Dermis blood vessel endothelial cell (primary cell): Measurements from ENCODE around the gene PLPP3. TPM values are rescaled to one million over a fixed set of nuclear protein-coding genes. Genes with fewer than 3 reads are reported as not detected.

Source experiments
- DNase-seq: peaks from one replicate; pipeline ENCODE4 v3.0.0; 2010
- total RNA-seq: library from RNA; depleted of rRNA; stranded (reverse); fragments of >200 nt; gene quantifications from 2 replicates; pipeline ENCODE4 v1.2.3, GENCODE V29; 2014

Gene PLPP3
- total RNA-seq, 1 donor from 2014 or later, result 49.2 TPM

GRCh38 chr1:56545711-56546110 lies 33.7 kb downstream of the PLPP3 start:
- no peak for DNase-seq

GRCh38 chr1:56543783-56544612 lies 35.4 kb downstream of the PLPP3 start:
- no peak for DNase-seq

DNA sequence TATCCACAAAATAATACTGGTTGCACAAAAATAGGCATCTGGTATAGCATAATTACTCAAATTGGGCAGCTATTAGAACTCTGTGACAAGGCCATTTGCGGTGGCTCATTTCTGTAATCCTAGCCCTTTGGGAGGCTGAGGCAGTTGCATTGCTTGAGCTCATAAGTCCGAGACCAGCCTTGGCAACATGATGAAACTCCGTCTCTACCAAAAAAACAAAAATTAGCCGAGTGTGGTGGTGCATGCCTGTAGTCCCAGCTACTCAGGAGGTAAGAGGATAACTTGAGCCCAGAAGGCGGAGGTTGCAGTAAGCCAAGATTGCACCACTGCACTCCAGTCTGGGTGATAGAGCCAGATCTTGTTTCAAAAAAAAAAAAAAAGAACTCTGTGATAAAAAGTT lies 36.7 kb downstream of the PLPP3 start:
- no peak for DNase-seq

- DNase-seq, result no peak
Measured at GRCh38 chr1:56541408-56541807, 38.0 kb downstream of the PLPP3 start.

DNA sequence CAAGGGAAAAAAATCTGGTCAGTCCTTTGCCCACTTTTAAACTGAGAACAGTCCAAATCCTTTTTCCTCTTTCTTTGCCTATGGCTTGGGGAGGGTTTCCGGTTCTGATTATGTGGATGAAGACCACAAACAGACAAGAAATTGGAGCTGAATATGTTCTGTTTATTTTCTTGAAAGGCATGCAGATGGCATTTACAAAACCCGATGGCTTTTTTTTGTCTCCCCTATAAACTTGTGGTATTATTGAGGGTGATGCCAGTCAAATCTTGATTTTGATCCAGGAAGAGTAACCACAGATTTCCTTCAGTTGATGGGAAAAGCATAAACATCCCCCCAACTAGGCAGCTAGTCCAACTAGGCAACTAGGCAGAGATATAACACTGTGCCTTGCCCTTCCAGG lies 38.9 kb downstream of the PLPP3 start:
- DNase-seq, result no peak

GRCh38 chr1:56539520-56539931 lies 39.8 kb downstream of the PLPP3 start:
- DNase-seq, result no peak

- DNase-seq, result no peak
Measured at GRCh38 chr1:56538532-56538931, 40.8 kb downstream of the PLPP3 start.

DNA sequence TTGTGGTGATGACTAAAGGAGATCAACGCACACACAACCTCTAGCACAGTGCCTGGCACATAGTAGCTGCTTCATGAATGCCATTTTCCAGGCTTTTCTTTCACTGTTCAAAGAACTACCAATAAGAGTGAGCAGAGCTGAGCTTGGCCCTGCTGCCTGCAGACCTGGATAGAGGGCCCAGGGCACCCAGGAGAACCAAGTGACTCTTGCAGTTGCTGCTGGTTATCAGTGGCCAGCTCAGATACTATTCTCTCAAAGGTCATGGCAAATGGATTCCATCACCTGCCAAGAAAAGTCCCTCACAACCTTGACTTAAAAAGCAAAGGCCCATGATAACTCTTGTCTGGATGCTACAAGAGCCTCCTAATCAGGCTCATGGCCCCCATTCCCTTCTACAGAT lies 41.7 kb downstream of the PLPP3 start:
- no peak for DNase-seq

- no peak for DNase-seq
Measured at GRCh38 chr1:56535939-56536338, 43.4 kb downstream of the PLPP3 start.

GRCh38 chr1:56535362-56535761 lies 44.0 kb downstream of the PLPP3 start:
- DNase-seq, result peak; percentile 28

GRCh38 chr1:56534130-56534651 lies 45.2 kb downstream of the PLPP3 start:
- no peak for DNase-seq

DNA sequence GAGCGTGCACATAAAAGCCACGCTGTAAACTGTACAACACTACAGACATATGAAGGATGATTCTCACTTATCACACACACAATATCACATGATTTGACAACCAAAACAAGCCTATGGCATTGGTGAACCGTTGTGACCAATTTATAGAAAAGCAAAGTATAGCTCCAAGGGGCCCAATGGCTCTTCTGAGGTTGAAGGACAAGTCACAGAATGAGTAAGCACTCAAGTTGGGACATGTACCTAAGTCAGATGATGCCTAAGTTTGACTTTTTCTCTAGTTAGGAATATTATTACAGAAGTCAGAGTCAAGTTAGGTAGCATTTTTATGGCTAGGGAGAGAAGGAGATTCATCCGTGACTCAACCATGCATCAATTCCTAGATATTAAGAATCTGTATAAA lies 45.7 kb downstream of the PLPP3 start:
- no peak for DNase-seq

- DNase-seq, result no peak
Measured at GRCh38 chr1:56533197-56533596, 46.2 kb downstream of the PLPP3 start.

GRCh38 chr1:56532350-56532683 lies 47.0 kb downstream of the PLPP3 start:
- DNase-seq, result no peak

- DNase-seq, result no peak
Measured at GRCh38 chr1:56531624-56532349, 47.6 kb downstream of the PLPP3 start.

- DNase-seq, result no peak
Measured at GRCh38 chr1:56529801-56530200, 49.6 kb downstream of the PLPP3 start.

DNA sequence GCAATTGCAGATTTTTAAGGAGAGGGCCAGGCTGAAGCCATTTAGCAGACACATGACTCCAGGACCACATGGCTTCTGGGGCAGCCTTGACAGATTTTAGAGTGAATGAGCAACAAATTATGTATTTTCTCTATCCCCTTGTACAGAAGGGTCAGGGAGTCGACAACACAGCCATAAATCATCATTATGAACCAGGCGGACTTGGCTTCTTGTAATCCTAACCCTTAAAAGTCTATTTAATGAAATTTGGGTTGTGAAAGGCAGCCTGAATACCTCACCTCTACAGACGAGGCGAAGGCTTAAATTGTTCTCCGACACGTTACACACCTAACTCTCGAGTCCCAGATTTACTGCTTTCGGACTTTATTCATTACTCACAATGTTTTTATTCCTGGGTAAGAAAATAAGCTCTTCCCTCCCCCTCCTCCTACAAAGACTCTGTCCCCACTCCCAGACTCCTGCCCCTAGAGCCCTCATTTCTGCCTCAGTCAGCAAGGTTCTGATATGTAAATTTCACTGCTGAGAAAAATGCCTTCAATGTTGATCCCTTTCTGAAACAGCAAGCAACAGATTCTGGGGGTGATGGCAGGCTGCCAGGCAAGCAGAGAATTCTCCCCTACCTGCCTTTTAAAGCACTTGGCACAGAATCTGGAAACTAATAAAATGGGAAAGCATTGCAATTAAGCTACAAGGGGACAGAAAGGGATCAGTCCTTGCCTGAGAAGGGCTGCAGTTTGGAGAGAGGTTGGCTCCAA lies 51.6 kb downstream of the PLPP3 start:
- DNase-seq, result peak; percentile 49

GRCh38 chr1:56526571-56527174 lies 52.7 kb downstream of the PLPP3 start:
- peak; percentile 41 for DNase-seq

DNA sequence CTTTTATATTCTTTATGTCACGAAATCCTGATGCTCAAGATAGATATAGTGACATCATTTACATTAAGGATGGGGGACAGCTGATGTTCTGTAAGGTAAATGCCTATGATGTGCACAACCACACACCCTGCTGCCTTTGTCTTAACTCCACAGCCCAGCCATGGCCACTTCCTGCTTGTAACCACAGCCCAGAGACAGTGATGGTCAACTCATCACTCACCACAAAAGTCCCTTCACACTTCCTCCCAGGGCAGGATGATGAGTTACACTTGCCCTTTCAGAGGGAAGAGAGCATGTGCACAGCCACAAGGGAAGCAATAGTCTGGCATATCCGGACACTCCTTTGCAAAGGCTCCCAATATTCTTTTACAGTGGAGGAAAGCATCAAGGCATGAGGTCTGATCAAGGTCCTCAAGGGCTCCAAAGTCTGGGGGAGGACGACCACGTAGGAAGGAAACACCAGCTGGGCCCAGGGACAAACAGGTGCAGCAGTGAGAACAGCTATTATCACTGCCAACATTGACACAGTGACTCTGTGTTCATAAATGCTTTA lies 53.8 kb downstream of the PLPP3 start:
- DNase-seq, result peak; percentile 41

DNA sequence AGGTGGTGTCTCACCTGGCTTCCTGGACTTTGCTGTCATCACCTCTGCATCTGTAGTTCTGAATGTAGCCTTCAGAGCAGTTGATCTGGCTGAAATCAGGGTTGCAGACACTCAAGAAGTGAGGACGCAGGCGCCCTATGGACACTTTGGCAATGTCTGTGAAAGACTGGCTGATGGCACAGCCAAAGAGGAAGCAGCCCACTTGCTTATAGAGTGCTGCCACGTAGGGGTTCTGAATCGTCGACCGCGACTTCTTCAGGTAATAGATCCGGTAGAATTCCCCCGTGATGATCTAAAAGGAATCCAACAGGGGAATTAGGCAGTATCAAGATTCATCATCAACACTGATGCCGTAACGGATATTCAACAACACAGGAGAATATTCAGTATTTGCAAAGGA lies 55.1 kb downstream of the PLPP3 start:
- DNase-seq, result no peak

DNA sequence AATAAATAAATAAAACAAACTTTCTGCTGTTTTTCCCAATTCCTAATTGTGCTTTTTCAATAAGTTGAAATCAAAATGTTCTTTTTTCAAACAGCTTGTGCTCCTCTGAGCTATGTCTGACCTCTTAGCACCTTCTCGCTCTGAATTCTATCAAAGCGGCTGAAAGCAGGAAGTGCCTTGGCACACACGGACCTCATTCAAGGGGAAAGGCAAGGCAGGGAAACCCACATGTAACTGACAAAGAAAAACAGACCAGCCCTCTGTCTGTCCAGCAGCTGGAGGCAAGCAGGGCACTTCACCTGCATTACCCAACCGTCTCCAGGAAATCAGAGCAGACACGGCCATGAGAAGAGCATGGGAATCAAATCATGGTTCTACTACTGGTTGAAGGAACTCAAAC lies 56.7 kb downstream of the PLPP3 start:
- DNase-seq, result peak; percentile 82

GRCh38 chr1:56520016-56520601 lies 59.3 kb downstream of the PLPP3 start:
- DNase-seq, result no peak
